Measurements from ENCODE around the gene SYT12. TPM values are rescaled to one million over a fixed set of nuclear protein-coding genes. Genes with fewer than 3 reads are reported as not detected.

The SYT12 gene
- polyA plus RNA-seq, 3 donors: not detected

GRCh38 chr11:67095214-67095507, 72.2 kb downstream of the SYT12 start:
- H3K27ac ChIP-seq (ENCODE audit: low read depth in 1 of 2, low read length in 2 of 2): no peak overlapping the region
- H3K9me3 Mint-ChIP-seq: no peaks in the 10 kb centered on the region
- no peak overlapping the region for H3K4me2 ChIP-seq (replicated peaks; ENCODE audit: extremely low read depth, low read length, poor library complexity, severe bottlenecking)
- WGBS (ENCODE audit: insufficient coverage): no CpG with 5 or more reads among the region's 1 CpG
- peaks cover 5 to 8% (median 7%) of the 10 kb centered on the region in 3 donors for H3K27me3 Mint-ChIP-seq (ENCODE audit: low read depth in 3 of 3)
- DNase-seq: no peak
- peak overlapping the region in 1 of 7 donors; percentile 63 for H3K27ac Mint-ChIP-seq
- H3K36me3 ChIP-seq (replicated peaks in 1 of 2; ENCODE audit: control insufficient read depth in 1 of 2, insufficient read depth in 2 of 2, low read length in 2 of 2): no peaks in the 10 kb centered on the region
- H3K36me3 Mint-ChIP-seq: no peaks in the 10 kb centered on the region
- H3K9me3 ChIP-seq (replicated peaks in 1 of 2; ENCODE audit: control insufficient read depth in 1 of 2, insufficient read depth in 1 of 2, low read length in 2 of 2): no peaks in the 10 kb centered on the region
- intact Hi-C loops (cut with micrococcal nuclease): no loop called here
- no peak overlapping the region for H3K4me3 ChIP-seq (replicated peaks in 1 of 3; ENCODE audit: low read depth in 2 of 3, low read length in 3 of 3)
- H3K4me1 ChIP-seq (ENCODE audit: control insufficient read depth in 1 of 2, insufficient read depth in 2 of 2, low read length in 2 of 2): peaks cover 2 to 3% of the 10 kb centered on the region in 2 donors
- peaks cover 5% of the 10 kb centered on the region for H3K4me1 Mint-ChIP-seq
- no peaks in the 10 kb centered on the region for H3K27me3 ChIP-seq (ENCODE audit: control insufficient read depth in 2 of 2, insufficient read depth in 2 of 2, low read length in 2 of 2)
- no peak for TF ChIP-seq CTCF (IDR thresholded peaks at IDR 0.05)
- no peak overlapping the region for H3K4me3 Mint-ChIP-seq
- no peaks in the 10 kb centered on the region for H4K20me1 ChIP-seq (ENCODE audit: insufficient read depth, low read length)
- no peak overlapping the region for H2AFZ ChIP-seq (ENCODE audit: insufficient read depth, low read depth, low read length, poor library complexity, severe bottlenecking)
- no peak overlapping the region for H3K9ac ChIP-seq (ENCODE audit: insufficient read depth, low read length, poor library complexity, severe bottlenecking)
- no peaks in the 10 kb centered on the region for H3K79me2 ChIP-seq (ENCODE audit: insufficient read depth, low read length)

DNA sequence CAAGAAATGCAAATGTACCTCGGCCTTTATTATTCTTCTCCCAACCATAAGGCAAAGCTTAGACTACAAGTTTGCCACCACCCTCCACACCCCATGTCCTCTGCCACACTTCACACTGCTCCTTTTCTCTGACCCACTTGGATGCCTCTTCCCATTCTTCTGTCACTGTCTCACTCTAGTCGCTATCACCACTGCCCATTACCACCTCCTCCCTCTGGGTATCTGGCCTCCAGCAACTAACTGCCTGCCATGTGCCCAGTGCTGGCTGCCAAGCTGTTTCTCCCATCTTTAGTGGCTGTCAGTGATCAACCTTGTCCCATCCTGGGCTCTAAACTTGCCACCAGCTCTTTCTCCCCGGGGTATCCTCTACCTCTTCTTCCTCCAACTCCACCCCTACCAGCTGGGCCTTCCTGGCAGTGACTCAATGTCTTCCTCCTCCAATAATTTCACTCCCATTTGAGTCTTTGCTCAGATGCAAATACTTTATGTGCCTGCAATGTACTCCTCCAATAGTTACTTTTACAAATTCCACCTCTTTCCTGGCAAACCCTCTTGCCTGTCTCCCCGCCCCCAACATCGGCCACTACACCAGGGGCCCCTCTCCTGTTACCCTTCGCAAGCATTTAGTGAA, 76.0 kb downstream of the SYT12 start:
- Histone ChIP-seq H3K27ac (ENCODE audit: low read depth in 1 of 2, low read length in 2 of 2) (no peak overlapping the region), H2AFZ (ENCODE audit: insufficient read depth, low read depth, low read length, poor library complexity, severe bottlenecking) (no peak overlapping the region), H3K4me3 (replicated peaks in 1 of 3; ENCODE audit: low read depth in 2 of 3, low read length in 3 of 3) (no peak overlapping the region), H3K27me3 (ENCODE audit: control insufficient read depth in 2 of 2, insufficient read depth in 2 of 2, low read length in 2 of 2) (no peaks in the 10 kb centered on the region), H3K9ac (ENCODE audit: insufficient read depth, low read length, poor library complexity, severe bottlenecking) (no peak overlapping the region), H3K9me3 (replicated peaks in 1 of 2; ENCODE audit: control insufficient read depth in 1 of 2, insufficient read depth in 1 of 2, low read length in 2 of 2) (no peaks in the 10 kb centered on the region), H4K20me1 (ENCODE audit: insufficient read depth, low read length) (no peaks in the 10 kb centered on the region), H3K36me3 (replicated peaks in 1 of 2; ENCODE audit: control insufficient read depth in 1 of 2, insufficient read depth in 2 of 2, low read length in 2 of 2) (no peaks in the 10 kb centered on the region), H3K4me2 (replicated peaks; ENCODE audit: extremely low read depth, low read length, poor library complexity, severe bottlenecking) (no peak overlapping the region), H3K79me2 (ENCODE audit: insufficient read depth, low read length) (no peaks in the 10 kb centered on the region), H3K4me1 (ENCODE audit: control insufficient read depth in 1 of 2, insufficient read depth in 2 of 2, low read length in 2 of 2) (peaks cover 5 to 9% of the 10 kb centered on the region in 2 donors)
- DNase-seq: no peak
- H3K4me3 Mint-ChIP-seq: no peak overlapping the region
- 85% methylated on average over 5 of the region's 6 CpGs for WGBS (ENCODE audit: insufficient coverage)
- H3K36me3 Mint-ChIP-seq: no peaks in the 10 kb centered on the region
- intact Hi-C loops (cut with micrococcal nuclease): no loop called here
- H3K9me3 Mint-ChIP-seq: no peaks in the 10 kb centered on the region
- H3K27ac Mint-ChIP-seq: peak overlapping the region in 1 of 7 donors; percentile 63
- TF ChIP-seq CTCF (IDR thresholded peaks at IDR 0.05): no peak
- peaks cover 4 to 8% (median 5%) of the 10 kb centered on the region in 3 donors for H3K27me3 Mint-ChIP-seq (ENCODE audit: low read depth in 3 of 3)
- peaks cover 10% of the 10 kb centered on the region for H3K4me1 Mint-ChIP-seq
